HG02642 (cell line): ENCODE results near the gene CDC34.

Experiments
- ATAC-seq: cut with Tn5 transposase; IDR thresholded peaks from one replicate; pipeline ENCODE4 v1.9.1; 2021; ENCODE audit warnings: mild to moderate bottlenecking; ENCODE audit not compliant: unreplicated experiment, poor library complexity

The CDC34 gene

GRCh38 chr19:531753-532560 is at the start of gene CDC34:
Gene CDC34 (plus strand): TSS chr19:531760. CDS start chr19:531932, 172 bp downstream.
- ATAC-seq = peak; percentile 7

- ATAC-seq = no peak
Measured at GRCh38 chr19:482186-483041, 49.1 kb upstream of the CDC34 start.

- no peak for ATAC-seq
Measured at GRCh38 chr19:483332-484072, 48.1 kb upstream of the CDC34 start.

- no peak for ATAC-seq
Measured at GRCh38 chr19:484494-484893, 47.1 kb upstream of the CDC34 start.

GRCh38 chr19:485077-485476 is 46.5 kb upstream of the CDC34 start:
- ATAC-seq = no peak

GRCh38 chr19:485583-486236 is 45.9 kb upstream of the CDC34 start:
- no peak for ATAC-seq

GRCh38 chr19:488505-489417 is 42.8 kb upstream of the CDC34 start:
- peak; percentile 78 for ATAC-seq

GRCh38 chr19:489418-490196 is 42.0 kb upstream of the CDC34 start:
- no peak for ATAC-seq

- no peak for ATAC-seq
Measured at GRCh38 chr19:491146-491741, 40.3 kb upstream of the CDC34 start.

GRCh38 chr19:492091-492531 is 39.4 kb upstream of the CDC34 start:
- ATAC-seq = no peak

GRCh38 chr19:493391-494170 is 38.0 kb upstream of the CDC34 start:
- ATAC-seq = no peak

- no peak for ATAC-seq
Measured at GRCh38 chr19:494171-495080, 37.1 kb upstream of the CDC34 start.

- ATAC-seq = no peak
Measured at GRCh38 chr19:495081-495401, 36.5 kb upstream of the CDC34 start.

- ATAC-seq = no peak
Measured at GRCh38 chr19:495402-496111, 36.0 kb upstream of the CDC34 start.

GRCh38 chr19:496112-496665 is 35.4 kb upstream of the CDC34 start, which contains the start of gene MADCAM1:
Gene MADCAM1 (plus strand): TSS chr19:496486. CDS start chr19:496500, 14 bp downstream.
- ATAC-seq = no peak
